ENCODE data around the gene SLC6A12. TPM values are rescaled to one million over a fixed set of nuclear protein-coding genes. Genes with fewer than 3 reads are reported as not detected.

The SLC6A12 gene
- total RNA-seq, 1 experiment from 2014 or later = 0.79 TPM

DNA sequence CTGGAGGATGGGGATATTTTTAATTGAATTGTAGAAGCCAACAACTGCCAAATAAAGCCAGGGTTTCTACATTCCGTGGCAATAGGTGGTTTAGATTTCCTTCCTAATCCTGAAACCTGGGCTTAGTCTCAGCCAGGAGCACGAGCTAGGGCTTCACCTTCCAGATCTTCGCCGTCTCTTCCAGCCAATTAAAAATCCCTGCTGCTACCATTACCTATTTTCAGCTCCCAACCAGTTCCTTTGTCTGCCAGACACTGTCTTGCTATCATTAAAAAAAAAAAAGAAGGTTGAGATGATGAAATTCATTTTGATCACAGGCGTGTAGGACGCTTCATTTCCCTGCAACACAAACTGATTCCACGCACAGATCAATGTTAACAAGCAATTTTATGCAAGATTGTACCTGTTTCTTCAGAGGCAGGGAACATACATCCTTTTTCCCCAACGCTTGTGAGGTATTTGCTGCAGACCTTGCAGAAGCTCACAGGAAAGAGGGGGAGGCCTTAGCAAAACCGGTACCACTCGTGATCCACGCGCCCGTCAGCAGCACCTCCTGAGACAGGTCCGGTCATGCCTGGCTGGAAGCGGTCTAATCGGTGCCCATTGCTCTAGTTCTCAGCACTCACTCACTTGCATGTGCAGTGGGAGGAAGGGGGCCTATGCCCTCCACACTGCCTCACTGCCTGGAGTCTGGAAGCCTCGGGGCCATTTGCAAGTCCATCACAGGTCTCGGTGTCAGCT is 65.1 kb downstream of the SLC6A12 start:
- Mint-ChIP-seq H3K9me3 (no peaks in the 10 kb centered on the region), H3K27me3 (ENCODE audit: low read depth) (no peaks in the 10 kb centered on the region), H3K36me3 (no peaks in the 10 kb centered on the region), H3K4me1 (peaks cover 53% of the 10 kb centered on the region), H3K4me3 (no peak overlapping the region), H3K27ac (no peak overlapping the region)
- no peak for ATAC-seq
- no peak for DNase-seq (ENCODE audit: low spot score)
- POLR2A ChIA-PET = no interaction called here
- CTCF ChIA-PET = interaction anchor here (0.9 to 1.9 kb wide), 3 partner anchors 21 to 71 kb away, joined by 3 to 8 read pairs (median 7); no protein-coding TSS in a partner anchor
- no peak for TF ChIP-seq NFE2L1 (CRISPR knock-in tag; IDR thresholded peaks at IDR 0.05)
- TF ChIP-seq, protein P1, sequence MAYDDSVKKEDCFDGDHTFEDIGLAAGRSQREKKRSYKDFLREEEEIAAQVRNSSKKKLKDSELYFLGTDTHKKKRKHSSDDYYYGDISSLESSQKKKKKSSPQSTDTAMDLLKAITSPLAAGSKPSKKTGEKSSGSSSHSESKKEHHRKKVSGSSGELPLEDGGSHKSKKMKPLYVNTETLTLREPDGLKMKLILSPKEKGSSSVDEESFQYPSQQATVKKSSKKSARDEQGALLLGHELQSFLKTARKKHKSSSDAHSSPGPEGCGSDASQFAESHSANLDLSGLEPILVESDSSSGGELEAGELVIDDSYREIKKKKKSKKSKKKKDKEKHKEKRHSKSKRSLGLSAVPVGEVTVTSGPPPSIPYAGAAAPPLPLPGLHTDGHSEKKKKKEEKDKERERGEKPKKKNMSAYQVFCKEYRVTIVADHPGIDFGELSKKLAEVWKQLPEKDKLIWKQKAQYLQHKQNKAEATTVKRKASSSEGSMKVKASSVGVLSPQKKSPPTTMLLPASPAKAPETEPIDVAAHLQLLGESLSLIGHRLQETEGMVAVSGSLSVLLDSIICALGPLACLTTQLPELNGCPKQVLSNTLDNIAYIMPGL (CRISPR knock-in tag; IDR thresholded peaks at IDR 0.05) = no peak
- no peak for TF ChIP-seq GTF2I (CRISPR knock-in tag; conservative IDR thresholded peaks at IDR 0.05)
- TF ChIP-seq, protein P2, sequence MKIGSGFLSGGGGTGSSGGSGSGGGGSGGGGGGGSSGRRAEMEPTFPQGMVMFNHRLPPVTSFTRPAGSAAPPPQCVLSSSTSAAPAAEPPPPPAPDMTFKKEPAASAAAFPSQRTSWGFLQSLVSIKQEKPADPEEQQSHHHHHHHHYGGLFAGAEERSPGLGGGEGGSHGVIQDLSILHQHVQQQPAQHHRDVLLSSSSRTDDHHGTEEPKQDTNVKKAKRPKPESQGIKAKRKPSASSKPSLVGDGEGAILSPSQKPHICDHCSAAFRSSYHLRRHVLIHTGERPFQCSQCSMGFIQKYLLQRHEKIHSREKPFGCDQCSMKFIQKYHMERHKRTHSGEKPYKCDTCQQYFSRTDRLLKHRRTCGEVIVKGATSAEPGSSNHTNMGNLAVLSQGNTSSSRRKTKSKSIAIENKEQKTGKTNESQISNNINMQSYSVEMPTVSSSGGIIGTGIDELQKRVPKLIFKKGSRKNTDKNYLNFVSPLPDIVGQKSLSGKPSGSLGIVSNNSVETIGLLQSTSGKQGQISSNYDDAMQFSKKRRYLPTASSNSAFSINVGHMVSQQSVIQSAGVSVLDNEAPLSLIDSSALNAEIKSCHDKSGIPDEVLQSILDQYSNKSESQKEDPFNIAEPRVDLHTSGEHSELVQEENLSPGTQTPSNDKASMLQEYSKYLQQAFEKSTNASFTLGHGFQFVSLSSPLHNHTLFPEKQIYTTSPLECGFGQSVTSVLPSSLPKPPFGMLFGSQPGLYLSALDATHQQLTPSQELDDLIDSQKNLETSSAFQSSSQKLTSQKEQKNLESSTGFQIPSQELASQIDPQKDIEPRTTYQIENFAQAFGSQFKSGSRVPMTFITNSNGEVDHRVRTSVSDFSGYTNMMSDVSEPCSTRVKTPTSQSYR (CRISPR knock-in tag; IDR thresholded peaks at IDR 0.05) = no peak
- TF ChIP-seq ZBTB21 (CRISPR knock-in tag; IDR thresholded peaks at IDR 0.05; ENCODE audit: borderline replicate concordance) = no peak
- TF ChIP-seq ELF4 (CRISPR knock-in tag; IDR thresholded peaks at IDR 0.05; ENCODE audit: low read depth) = no peak
- no peak for TF ChIP-seq ZNF121 (CRISPR knock-in tag; IDR thresholded peaks at IDR 0.05)
- TF ChIP-seq IRF2 (CRISPR knock-in tag; IDR thresholded peaks at IDR 0.05; ENCODE audit: borderline replicate concordance, low read depth) = no peak
- no peak for TF ChIP-seq ZNF317 (CRISPR knock-in tag; IDR thresholded peaks at IDR 0.05; ENCODE audit: borderline replicate concordance, low read depth)
- no peak for TF ChIP-seq ATF1 (CRISPR knock-in tag; IDR thresholded peaks at IDR 0.05)
- TF ChIP-seq, protein P3, sequence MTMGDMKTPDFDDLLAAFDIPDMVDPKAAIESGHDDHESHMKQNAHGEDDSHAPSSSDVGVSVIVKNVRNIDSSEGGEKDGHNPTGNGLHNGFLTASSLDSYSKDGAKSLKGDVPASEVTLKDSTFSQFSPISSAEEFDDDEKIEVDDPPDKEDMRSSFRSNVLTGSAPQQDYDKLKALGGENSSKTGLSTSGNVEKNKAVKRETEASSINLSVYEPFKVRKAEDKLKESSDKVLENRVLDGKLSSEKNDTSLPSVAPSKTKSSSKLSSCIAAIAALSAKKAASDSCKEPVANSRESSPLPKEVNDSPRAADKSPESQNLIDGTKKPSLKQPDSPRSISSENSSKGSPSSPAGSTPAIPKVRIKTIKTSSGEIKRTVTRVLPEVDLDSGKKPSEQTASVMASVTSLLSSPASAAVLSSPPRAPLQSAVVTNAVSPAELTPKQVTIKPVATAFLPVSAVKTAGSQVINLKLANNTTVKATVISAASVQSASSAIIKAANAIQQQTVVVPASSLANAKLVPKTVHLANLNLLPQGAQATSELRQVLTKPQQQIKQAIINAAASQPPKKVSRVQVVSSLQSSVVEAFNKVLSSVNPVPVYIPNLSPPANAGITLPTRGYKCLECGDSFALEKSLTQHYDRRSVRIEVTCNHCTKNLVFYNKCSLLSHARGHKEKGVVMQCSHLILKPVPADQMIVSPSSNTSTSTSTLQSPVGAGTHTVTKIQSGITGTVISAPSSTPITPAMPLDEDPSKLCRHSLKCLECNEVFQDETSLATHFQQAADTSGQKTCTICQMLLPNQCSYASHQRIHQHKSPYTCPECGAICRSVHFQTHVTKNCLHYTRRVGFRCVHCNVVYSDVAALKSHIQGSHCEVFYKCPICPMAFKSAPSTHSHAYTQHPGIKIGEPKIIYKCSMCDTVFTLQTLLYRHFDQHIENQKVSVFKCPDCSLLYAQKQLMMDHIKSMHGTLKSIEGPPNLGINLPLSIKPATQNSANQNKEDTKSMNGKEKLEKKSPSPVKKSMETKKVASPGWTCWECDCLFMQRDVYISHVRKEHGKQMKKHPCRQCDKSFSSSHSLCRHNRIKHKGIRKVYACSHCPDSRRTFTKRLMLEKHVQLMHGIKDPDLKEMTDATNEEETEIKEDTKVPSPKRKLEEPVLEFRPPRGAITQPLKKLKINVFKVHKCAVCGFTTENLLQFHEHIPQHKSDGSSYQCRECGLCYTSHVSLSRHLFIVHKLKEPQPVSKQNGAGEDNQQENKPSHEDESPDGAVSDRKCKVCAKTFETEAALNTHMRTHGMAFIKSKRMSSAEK (CRISPR knock-in tag; IDR thresholded peaks at IDR 0.05; ENCODE audit: borderline replicate concordance) = no peak
- no peak for TF ChIP-seq CREB1 (CRISPR knock-in tag; IDR thresholded peaks at IDR 0.05)
- TF ChIP-seq, protein P4, sequence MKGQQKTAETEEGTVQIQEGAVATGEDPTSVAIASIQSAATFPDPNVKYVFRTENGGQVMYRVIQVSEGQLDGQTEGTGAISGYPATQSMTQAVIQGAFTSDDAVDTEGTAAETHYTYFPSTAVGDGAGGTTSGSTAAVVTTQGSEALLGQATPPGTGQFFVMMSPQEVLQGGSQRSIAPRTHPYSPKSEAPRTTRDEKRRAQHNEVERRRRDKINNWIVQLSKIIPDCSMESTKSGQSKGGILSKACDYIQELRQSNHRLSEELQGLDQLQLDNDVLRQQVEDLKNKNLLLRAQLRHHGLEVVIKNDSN (CRISPR knock-in tag; IDR thresholded peaks at IDR 0.05) = no peak
- TF ChIP-seq, protein P5, sequence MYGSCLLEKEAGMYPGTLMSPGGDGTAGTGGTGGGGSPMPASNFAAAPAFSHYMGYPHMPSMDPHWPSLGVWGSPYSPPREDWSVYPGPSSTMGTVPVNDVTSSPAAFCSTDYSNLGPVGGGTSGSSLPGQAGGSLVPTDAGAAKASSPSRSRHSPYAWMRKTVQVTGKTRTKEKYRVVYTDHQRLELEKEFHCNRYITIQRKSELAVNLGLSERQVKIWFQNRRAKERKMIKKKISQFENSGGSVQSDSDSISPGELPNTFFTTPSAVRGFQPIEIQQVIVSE (CRISPR knock-in tag; IDR thresholded peaks at IDR 0.05; ENCODE audit: borderline replicate concordance) = no peak
- no peak for TF ChIP-seq ZNF671 (CRISPR knock-in tag; IDR thresholded peaks at IDR 0.05)
- TF ChIP-seq, protein P6, sequence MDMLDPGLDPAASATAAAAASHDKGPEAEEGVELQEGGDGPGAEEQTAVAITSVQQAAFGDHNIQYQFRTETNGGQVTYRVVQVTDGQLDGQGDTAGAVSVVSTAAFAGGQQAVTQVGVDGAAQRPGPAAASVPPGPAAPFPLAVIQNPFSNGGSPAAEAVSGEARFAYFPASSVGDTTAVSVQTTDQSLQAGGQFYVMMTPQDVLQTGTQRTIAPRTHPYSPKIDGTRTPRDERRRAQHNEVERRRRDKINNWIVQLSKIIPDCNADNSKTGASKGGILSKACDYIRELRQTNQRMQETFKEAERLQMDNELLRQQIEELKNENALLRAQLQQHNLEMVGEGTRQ (CRISPR knock-in tag; IDR thresholded peaks at IDR 0.05) = no peak
- TF ChIP-seq, protein P7, sequence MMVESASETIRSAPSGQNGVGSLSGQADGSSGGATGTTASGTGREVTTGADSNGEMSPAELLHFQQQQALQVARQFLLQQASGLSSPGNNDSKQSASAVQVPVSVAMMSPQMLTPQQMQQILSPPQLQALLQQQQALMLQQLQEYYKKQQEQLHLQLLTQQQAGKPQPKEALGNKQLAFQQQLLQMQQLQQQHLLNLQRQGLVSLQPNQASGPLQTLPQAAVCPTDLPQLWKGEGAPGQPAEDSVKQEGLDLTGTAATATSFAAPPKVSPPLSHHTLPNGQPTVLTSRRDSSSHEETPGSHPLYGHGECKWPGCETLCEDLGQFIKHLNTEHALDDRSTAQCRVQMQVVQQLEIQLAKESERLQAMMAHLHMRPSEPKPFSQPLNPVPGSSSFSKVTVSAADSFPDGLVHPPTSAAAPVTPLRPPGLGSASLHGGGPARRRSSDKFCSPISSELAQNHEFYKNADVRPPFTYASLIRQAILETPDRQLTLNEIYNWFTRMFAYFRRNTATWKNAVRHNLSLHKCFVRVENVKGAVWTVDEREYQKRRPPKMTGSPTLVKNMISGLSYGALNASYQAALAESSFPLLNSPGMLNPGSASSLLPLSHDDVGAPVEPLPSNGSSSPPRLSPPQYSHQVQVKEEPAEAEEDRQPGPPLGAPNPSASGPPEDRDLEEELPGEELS (CRISPR knock-in tag; IDR thresholded peaks at IDR 0.05) = no peak
- TF ChIP-seq, protein P8, sequence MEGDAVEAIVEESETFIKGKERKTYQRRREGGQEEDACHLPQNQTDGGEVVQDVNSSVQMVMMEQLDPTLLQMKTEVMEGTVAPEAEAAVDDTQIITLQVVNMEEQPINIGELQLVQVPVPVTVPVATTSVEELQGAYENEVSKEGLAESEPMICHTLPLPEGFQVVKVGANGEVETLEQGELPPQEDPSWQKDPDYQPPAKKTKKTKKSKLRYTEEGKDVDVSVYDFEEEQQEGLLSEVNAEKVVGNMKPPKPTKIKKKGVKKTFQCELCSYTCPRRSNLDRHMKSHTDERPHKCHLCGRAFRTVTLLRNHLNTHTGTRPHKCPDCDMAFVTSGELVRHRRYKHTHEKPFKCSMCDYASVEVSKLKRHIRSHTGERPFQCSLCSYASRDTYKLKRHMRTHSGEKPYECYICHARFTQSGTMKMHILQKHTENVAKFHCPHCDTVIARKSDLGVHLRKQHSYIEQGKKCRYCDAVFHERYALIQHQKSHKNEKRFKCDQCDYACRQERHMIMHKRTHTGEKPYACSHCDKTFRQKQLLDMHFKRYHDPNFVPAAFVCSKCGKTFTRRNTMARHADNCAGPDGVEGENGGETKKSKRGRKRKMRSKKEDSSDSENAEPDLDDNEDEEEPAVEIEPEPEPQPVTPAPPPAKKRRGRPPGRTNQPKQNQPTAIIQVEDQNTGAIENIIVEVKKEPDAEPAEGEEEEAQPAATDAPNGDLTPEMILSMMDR (IDR thresholded peaks at IDR 0.05) = no peak
- TF ChIP-seq, protein P9, sequence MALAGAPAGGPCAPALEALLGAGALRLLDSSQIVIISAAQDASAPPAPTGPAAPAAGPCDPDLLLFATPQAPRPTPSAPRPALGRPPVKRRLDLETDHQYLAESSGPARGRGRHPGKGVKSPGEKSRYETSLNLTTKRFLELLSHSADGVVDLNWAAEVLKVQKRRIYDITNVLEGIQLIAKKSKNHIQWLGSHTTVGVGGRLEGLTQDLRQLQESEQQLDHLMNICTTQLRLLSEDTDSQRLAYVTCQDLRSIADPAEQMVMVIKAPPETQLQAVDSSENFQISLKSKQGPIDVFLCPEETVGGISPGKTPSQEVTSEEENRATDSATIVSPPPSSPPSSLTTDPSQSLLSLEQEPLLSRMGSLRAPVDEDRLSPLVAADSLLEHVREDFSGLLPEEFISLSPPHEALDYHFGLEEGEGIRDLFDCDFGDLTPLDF (CRISPR knock-in tag; IDR thresholded peaks at IDR 0.05) = no peak
- TF ChIP-seq CBFB (CRISPR knock-in tag; IDR thresholded peaks at IDR 0.05; ENCODE audit: low read depth) = no peak
